HepG2 (cell line): Measurements from ENCODE around the gene AKT2. TPM values are rescaled to one million over a fixed set of nuclear protein-coding genes. Genes with fewer than 3 reads are reported as not detected.

Experiments used
- ASH2L ChIP-seq: fragments of 300-600, 200-600 bp; sonication (generic); IDR thresholded peaks from 2 replicates; pipeline ENCODE4 v1.7.0; 2017; ENCODE audit warnings: low read depth, mild to moderate bottlenecking, moderate library complexity, mixed read lengths, low read length; ENCODE audit not compliant: insufficient read length
- CBFB ChIP-seq: sonication (generic); formaldehyde crosslinking; IDR thresholded peaks from 2 replicates; pipeline ENCODE4 v1.4.0; 2020; ENCODE audit warnings: missing genetic modification reagents
- CENPBD1 ChIP-seq: sonication (generic); formaldehyde crosslinking; IDR thresholded peaks from 2 replicates; pipeline ENCODE4 v1.8.0; 2022; ENCODE audit warnings: missing genetic modification reagents, low read depth, mild to moderate bottlenecking, borderline replicate concordance
- GTF2F1 ChIP-seq: fragments of 150-350 bp; IDR thresholded peaks from 2 replicates; pipeline ENCODE4 v1.6.1; 2014; ENCODE audit warnings: low read length
- HNRNPUL1 ChIP-seq: fragments of 200-400 bp; formaldehyde crosslinking; IDR thresholded peaks from 2 replicates; pipeline ENCODE4 v1.6.1; 2017; ENCODE audit warnings: low read depth, mild to moderate bottlenecking, low read length, moderate library complexity
- NCOA2 ChIP-seq: sonication (generic); formaldehyde crosslinking; IDR thresholded peaks from 2 replicates; pipeline ENCODE4 v1.8.0; 2022; ENCODE audit warnings: inconsistent platforms
- NFIB ChIP-seq: sonication (generic); formaldehyde crosslinking; IDR thresholded peaks from 2 replicates; pipeline ENCODE4 v1.9.0; 2021; ENCODE audit warnings: missing genetic modification reagents, mild to moderate bottlenecking, borderline replicate concordance
- NR2C2 ChIP-seq: sonication (generic); formaldehyde crosslinking; IDR thresholded peaks from 2 replicates; pipeline ENCODE4 v1.4.0; 2020; ENCODE audit warnings: missing genetic modification reagents, mild to moderate bottlenecking, moderate library complexity, borderline replicate concordance
- PCBP2 ChIP-seq: fragments of 200-400 bp; formaldehyde crosslinking; optimal IDR thresholded peaks from 2 replicates; pipeline ENCODE3; 2018; ENCODE audit warnings: low read length, low read depth; ENCODE audit not compliant: poor library complexity, severe bottlenecking
- POLR2AphosphoS2 ChIP-seq: IDR thresholded peaks from 2 replicates; pipeline ENCODE4 v1.6.1; 2011; ENCODE audit warnings: low read depth, low read length, improper control_type of control experiment
- SMAD1 ChIP-seq: sonication (generic); formaldehyde crosslinking; IDR thresholded peaks from 2 replicates; pipeline ENCODE4 v1.4.0; 2020; ENCODE audit warnings: missing genetic modification reagents, low read depth, mild to moderate bottlenecking, borderline replicate concordance
- SOX5 ChIP-seq: IDR thresholded peaks from 2 replicates; pipeline ENCODE4 v1.6.1; 2016; ENCODE audit warnings: borderline replicate concordance
- ZBTB7A ChIP-seq: sonication (generic); formaldehyde crosslinking; IDR thresholded peaks from 2 replicates; pipeline ENCODE4 v1.8.0; 2022; ENCODE audit warnings: mild to moderate bottlenecking, missing genetic modification reagents
- ZHX2 ChIP-seq, 2 experiments: sonication (generic) in 1 of 2; formaldehyde crosslinking in 1 of 2; IDR thresholded peaks; 2 replicates each; pipeline versions ENCODE4 v1.6.1 to v1.9.0; 2014 to 2022; ENCODE audit warnings: antibody characterized with exemption in 1 of 2, borderline replicate concordance in 1 of 2, inconsistent platforms in 1 of 2, low read depth in 1 of 2, missing genetic modification reagents in 1 of 2
- ZNF431 ChIP-seq: sonication (generic); formaldehyde crosslinking; IDR thresholded peaks from 2 replicates; pipeline ENCODE4 v1.9.0; 2022; ENCODE audit warnings: missing genetic modification reagents, low read depth, mild to moderate bottlenecking, borderline replicate concordance
- ZNF563 ChIP-seq: sonication (generic); formaldehyde crosslinking; IDR thresholded peaks from 2 replicates; pipeline ENCODE4 v1.8.0; 2022; ENCODE audit warnings: mild to moderate bottlenecking, moderate library complexity, missing genetic modification reagents
- ZNF747 ChIP-seq: sonication (generic); formaldehyde crosslinking; IDR thresholded peaks from 2 replicates; pipeline ENCODE4 v1.8.1; 2023; ENCODE audit warnings: missing genetic modification reagents, mild to moderate bottlenecking, borderline replicate concordance
- ZNF839 ChIP-seq: sonication (generic); formaldehyde crosslinking; IDR thresholded peaks from 2 replicates; pipeline ENCODE4 v1.4.0; 2020; ENCODE audit warnings: missing genetic modification reagents, mild to moderate bottlenecking, borderline replicate concordance
- ZNF850 ChIP-seq: sonication (generic); formaldehyde crosslinking; conservative IDR thresholded peaks from 2 replicates; pipeline ENCODE4 v1.9.0; 2021; ENCODE audit warnings: mild to moderate bottlenecking, missing genetic modification reagents
- ZUFSP ChIP-seq: sonication (generic); formaldehyde crosslinking; IDR thresholded peaks from 2 replicates; pipeline ENCODE4 v1.9.0; 2021; ENCODE audit warnings: missing genetic modification reagents, mild to moderate bottlenecking, borderline replicate concordance
- polyA plus RNA-seq, 8 experiments: library from polyadenylated mRNA; depleted of rRNA in 3 of 8; stranded (reverse) in 7 of 8; unstranded in 1 of 8; fragments of >200 nt; fragmentation: Illumina TruSeq in 4 of 8; extraction: Trizol in 4 of 8; gene quantifications; 2 replicates each; pipeline versions ENCODE4 v1.2.1 to v1.2.3, GENCODE V29; 2011 to 2016; ENCODE audit warnings: low read depth in 4 of 8, missing spikeins in 1 of 8, mixed read lengths in 1 of 8; ENCODE audit not compliant: insufficient read depth in 1 of 8
- total RNA-seq, 5 experiments: library from RNA; depleted of rRNA; stranded (reverse); fragments of >200 nt; fragmentation: Illumina TruSeq; extraction: Trizol; gene quantifications; 2 replicates each; pipeline ENCODE4 v1.2.3, GENCODE V29; 2016; ENCODE audit warnings: low read depth in 1 of 5

Gene AKT2
- total and polyA plus RNA-seq, 2 of the 13 experiments (the other 11 are each of a cell fraction or from before 2014, with no cell fraction given) = 82.1 to 173 TPM

GRCh38 chr19:40190891-40191835, 94.0 kb downstream of the AKT2 start, which contains the start of gene MAP3K10 (continued):
- TF ChIP-seq ZNF839 (CRISPR knock-in tag) (no peak), GTF2F1 (no peak), ZHX2 (IDR thresholded peaks at IDR 0.05; ENCODE audit: low read depth) (no peak), ZHX2 (CRISPR knock-in tag; IDR thresholded peaks at IDR 0.05; ENCODE audit: borderline replicate concordance) (no peak), ZNF431 (CRISPR knock-in tag) (no peak), POLR2AphosphoS2 (no peak), PCBP2 (no peak), ZNF850 (CRISPR knock-in tag) (no peak), SMAD1 (CRISPR knock-in tag) (peak; percentile 69), SOX5 (CRISPR knock-in tag) (no peak), HNRNPUL1 (no peak), NCOA2 (no peak), NR2C2 (CRISPR knock-in tag) (peak; percentile 69), ZUFSP (CRISPR knock-in tag) (no peak), ZNF563 (CRISPR knock-in tag) (peak; percentile 78), ZNF747 (CRISPR knock-in tag) (no peak), CENPBD1 (CRISPR knock-in tag) (no peak), ZBTB7A (CRISPR knock-in tag) (peak; percentile 89), NFIB (CRISPR knock-in tag) (no peak), CBFB (CRISPR knock-in tag) (no peak), ASH2L (no peak)
